ENCODE results near the gene DEFB115.
A peak's percentile ranks its signal among the peaks of the same experiment; 100 is the strongest.

Gene DEFB115

GRCh38 chr20:31239139-31239538 lies 18.3 kb upstream of the DEFB115 start:
- no peaks in the 10 kb centered on the region for H3F3A ChIP-seq (ENCODE audit: insufficient read depth, low read length)
- no peak overlapping the region for H3K4me2 ChIP-seq (ENCODE audit: low read depth, low read length)
- H3K4me3 ChIP-seq (ENCODE audit: low read length): no peak overlapping the region
- no peaks in the 10 kb centered on the region for H3K36me3 ChIP-seq (replicated peaks; ENCODE audit: insufficient read depth, low read length)
- no peak for DNase-seq
- no peak overlapping the region for H3K27ac ChIP-seq (ENCODE audit: low read length)
- no peaks in the 10 kb centered on the region for H3K9me2 ChIP-seq (replicated peaks; ENCODE audit: insufficient read depth, low read length)
- no peak overlapping the region for H3K9ac ChIP-seq (ENCODE audit: low read length)
- no peaks in the 10 kb centered on the region for H3K9me3 ChIP-seq (replicated peaks; ENCODE audit: insufficient read depth, low read length)
- no peaks in the 10 kb centered on the region for H3K79me2 ChIP-seq (ENCODE audit: low read length)
- H4K20me1 ChIP-seq (ENCODE audit: insufficient read depth, low read length): no peaks in the 10 kb centered on the region
- no peaks in the 10 kb centered on the region for H3K4me1 ChIP-seq (ENCODE audit: low read length)
- TF ChIP-seq, protein P1, sequence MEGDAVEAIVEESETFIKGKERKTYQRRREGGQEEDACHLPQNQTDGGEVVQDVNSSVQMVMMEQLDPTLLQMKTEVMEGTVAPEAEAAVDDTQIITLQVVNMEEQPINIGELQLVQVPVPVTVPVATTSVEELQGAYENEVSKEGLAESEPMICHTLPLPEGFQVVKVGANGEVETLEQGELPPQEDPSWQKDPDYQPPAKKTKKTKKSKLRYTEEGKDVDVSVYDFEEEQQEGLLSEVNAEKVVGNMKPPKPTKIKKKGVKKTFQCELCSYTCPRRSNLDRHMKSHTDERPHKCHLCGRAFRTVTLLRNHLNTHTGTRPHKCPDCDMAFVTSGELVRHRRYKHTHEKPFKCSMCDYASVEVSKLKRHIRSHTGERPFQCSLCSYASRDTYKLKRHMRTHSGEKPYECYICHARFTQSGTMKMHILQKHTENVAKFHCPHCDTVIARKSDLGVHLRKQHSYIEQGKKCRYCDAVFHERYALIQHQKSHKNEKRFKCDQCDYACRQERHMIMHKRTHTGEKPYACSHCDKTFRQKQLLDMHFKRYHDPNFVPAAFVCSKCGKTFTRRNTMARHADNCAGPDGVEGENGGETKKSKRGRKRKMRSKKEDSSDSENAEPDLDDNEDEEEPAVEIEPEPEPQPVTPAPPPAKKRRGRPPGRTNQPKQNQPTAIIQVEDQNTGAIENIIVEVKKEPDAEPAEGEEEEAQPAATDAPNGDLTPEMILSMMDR (IDR thresholded peaks at IDR 0.05; ENCODE audit: low read length): no peak
- no peak for TF ChIP-seq EZH2phosphoT487 (IDR thresholded peaks at IDR 0.05; ENCODE audit: low read length)
- no peak for TF ChIP-seq EZH2 (optimal IDR thresholded peaks at IDR 0.05; ENCODE audit: low read depth, low read length)
- no peak overlapping the region for H2AFZ ChIP-seq (ENCODE audit: low read length)
- no peaks in the 10 kb centered on the region for H3K27me3 ChIP-seq (replicated peaks; ENCODE audit: insufficient read depth, low read length)

DNA sequence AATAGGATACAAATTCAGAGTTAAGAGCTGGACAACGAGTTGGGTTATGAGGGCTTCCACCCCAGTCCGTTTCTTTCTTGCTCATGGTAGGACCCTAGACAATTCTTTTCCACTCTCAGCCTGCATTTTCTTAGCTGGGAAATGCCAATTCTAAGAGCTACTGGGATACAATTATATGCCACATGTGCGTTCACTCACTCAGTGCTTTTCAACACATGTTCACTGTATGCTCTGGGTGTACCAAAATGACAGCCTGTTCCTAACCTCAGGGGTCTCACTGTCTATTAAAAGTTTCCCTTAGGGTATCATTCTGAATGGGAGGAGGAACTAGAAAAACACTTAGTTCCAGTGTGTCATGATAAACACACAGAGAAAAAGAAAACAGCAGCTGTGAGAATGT lies 505 bp upstream of the DEFB115 start:
- no peak for DNase-seq
- TF ChIP-seq EZH2 (optimal IDR thresholded peaks at IDR 0.05; ENCODE audit: low read depth, low read length) (no peak), EZH2phosphoT487 (IDR thresholded peaks at IDR 0.05; ENCODE audit: low read length) (no peak)
- H3K79me2 ChIP-seq (ENCODE audit: low read length): no peaks in the 10 kb centered on the region

GRCh38 chr20:31260326-31260932 lies 3.0 kb downstream of the DEFB115 start:
- H3K4me2 ChIP-seq (ENCODE audit: low read depth, low read length): no peak overlapping the region
- no peaks in the 10 kb centered on the region for H3K9me3 ChIP-seq (replicated peaks; ENCODE audit: insufficient read depth, low read length)
- TF ChIP-seq EZH2phosphoT487 (IDR thresholded peaks at IDR 0.05; ENCODE audit: low read length): no peak
- TF ChIP-seq, protein P1 (IDR thresholded peaks at IDR 0.05; ENCODE audit: low read length): peak; percentile 74
- no peak overlapping the region for H3K9ac ChIP-seq (ENCODE audit: low read length)
- H3K27ac ChIP-seq (ENCODE audit: low read length): no peak overlapping the region
- no peaks in the 10 kb centered on the region for H3F3A ChIP-seq (ENCODE audit: insufficient read depth, low read length)
- H3K4me1 ChIP-seq (ENCODE audit: low read length): no peaks in the 10 kb centered on the region
- peak; percentile 36 for DNase-seq
- H3K9me2 ChIP-seq (replicated peaks; ENCODE audit: insufficient read depth, low read length): no peaks in the 10 kb centered on the region
- H3K36me3 ChIP-seq (replicated peaks; ENCODE audit: insufficient read depth, low read length): no peaks in the 10 kb centered on the region
- H3K4me3 ChIP-seq (ENCODE audit: low read length): no peak overlapping the region
- H3K79me2 ChIP-seq (ENCODE audit: low read length): no peaks in the 10 kb centered on the region
- H4K20me1 ChIP-seq (ENCODE audit: insufficient read depth, low read length): no peaks in the 10 kb centered on the region
- H3K27me3 ChIP-seq (replicated peaks; ENCODE audit: insufficient read depth, low read length): no peaks in the 10 kb centered on the region
- no peak overlapping the region for H2AFZ ChIP-seq (ENCODE audit: low read length)

More for the DNA sequence above, 505 bp upstream of the DEFB115 start:
- H3F3A ChIP-seq (ENCODE audit: insufficient read depth, low read length): no peaks in the 10 kb centered on the region
- H3K27ac ChIP-seq (ENCODE audit: low read length): no peak overlapping the region
- no peaks in the 10 kb centered on the region for H3K9me3 ChIP-seq (replicated peaks; ENCODE audit: insufficient read depth, low read length)
- H3K36me3 ChIP-seq (replicated peaks; ENCODE audit: insufficient read depth, low read length): no peaks in the 10 kb centered on the region
- no peaks in the 10 kb centered on the region for H3K4me1 ChIP-seq (ENCODE audit: low read length)
- H2AFZ ChIP-seq (ENCODE audit: low read length): no peak overlapping the region
- H4K20me1 ChIP-seq (ENCODE audit: insufficient read depth, low read length): no peaks in the 10 kb centered on the region
- no peaks in the 10 kb centered on the region for H3K9me2 ChIP-seq (replicated peaks; ENCODE audit: insufficient read depth, low read length)
- no peak overlapping the region for H3K4me2 ChIP-seq (ENCODE audit: low read depth, low read length)
- no peaks in the 10 kb centered on the region for H3K27me3 ChIP-seq (replicated peaks; ENCODE audit: insufficient read depth, low read length)
- H3K9ac ChIP-seq (ENCODE audit: low read length): no peak overlapping the region
- no peak overlapping the region for H3K4me3 ChIP-seq (ENCODE audit: low read length)

GRCh38 chr20:31274441-31274840 lies 17.0 kb downstream of the DEFB115 start:
- Histone ChIP-seq H3K4me2 (ENCODE audit: low read depth, low read length) (no peak overlapping the region), H3K27me3 (replicated peaks; ENCODE audit: insufficient read depth, low read length) (no peaks in the 10 kb centered on the region), H3K4me1 (ENCODE audit: low read length) (no peaks in the 10 kb centered on the region), H3K4me3 (ENCODE audit: low read length) (no peak overlapping the region), H3K27ac (ENCODE audit: low read length) (no peak overlapping the region), H3K36me3 (replicated peaks; ENCODE audit: insufficient read depth, low read length) (no peaks in the 10 kb centered on the region), H3K9me3 (replicated peaks; ENCODE audit: insufficient read depth, low read length) (no peaks in the 10 kb centered on the region), H3F3A (ENCODE audit: insufficient read depth, low read length) (no peaks in the 10 kb centered on the region), H2AFZ (ENCODE audit: low read length) (no peak overlapping the region), H3K9me2 (replicated peaks; ENCODE audit: insufficient read depth, low read length) (no peaks in the 10 kb centered on the region), H4K20me1 (ENCODE audit: insufficient read depth, low read length) (no peaks in the 10 kb centered on the region), H3K9ac (ENCODE audit: low read length) (no peak overlapping the region), H3K79me2 (ENCODE audit: low read length) (no peaks in the 10 kb centered on the region)
- no peak for DNase-seq
- TF ChIP-seq EZH2phosphoT487 (IDR thresholded peaks at IDR 0.05; ENCODE audit: low read length): no peak
- TF ChIP-seq, protein P1 (IDR thresholded peaks at IDR 0.05; ENCODE audit: low read length): no peak
- no peak for TF ChIP-seq EZH2 (optimal IDR thresholded peaks at IDR 0.05; ENCODE audit: low read depth, low read length)

Measured in MM.1S (cell line).